GM10266 (cell line): Measurements from ENCODE around the gene GABRR2.
A peak's percentile ranks its signal among the peaks of the same experiment; 100 is the strongest.

Experiments
- DNase-seq: peaks from one replicate; pipeline ENCODE4 v3.0.0; 2012; ENCODE audit errors: extremely low spot score
- TF ChIP-seq, protein P1 (sequence below): IDR thresholded peaks from 2 replicates; pipeline ENCODE4 v1.5.1; 2012; ENCODE audit warnings: mild to moderate bottlenecking, low read depth; ENCODE audit not compliant: control insufficient read depth, insufficient read depth; ENCODE audit errors: missing control alignments

GABRR2 gene

DNA sequence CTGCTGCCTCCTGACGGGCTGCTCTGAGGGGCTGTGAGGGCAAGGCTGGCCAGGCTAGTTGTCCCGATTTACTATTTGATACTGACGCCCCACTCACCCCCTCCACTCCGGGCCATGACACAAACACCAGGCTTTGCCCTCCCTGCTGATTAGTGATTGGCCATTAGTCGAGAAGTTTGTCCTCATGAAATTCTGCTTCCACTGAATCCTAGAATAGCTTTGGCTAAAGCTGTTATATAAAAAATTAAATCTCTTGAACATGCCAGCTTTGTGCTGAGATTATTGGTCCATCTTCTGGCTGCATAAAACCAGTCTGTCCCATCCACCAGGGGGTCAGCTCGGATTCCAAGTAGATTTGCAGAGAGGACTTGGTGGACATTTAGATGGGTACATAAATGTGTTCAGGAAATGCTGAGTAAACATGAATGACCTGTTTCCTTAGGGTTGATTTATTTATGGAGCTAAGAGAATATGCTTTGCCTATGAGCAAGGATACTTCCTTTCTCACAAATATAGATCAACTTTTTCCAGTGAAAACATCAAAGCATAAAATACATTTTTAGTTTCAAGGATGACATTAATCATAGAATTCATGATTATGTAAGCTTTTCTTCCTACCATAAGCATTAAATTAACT, at the start of gene GABRR2:
Gene GABRR2 (minus strand): TSS at position 51 of the 637 bp plus-strand sequence. CDS start 134 bp downstream, outside the sequence.
- DNase-seq: no peak
- TF ChIP-seq, protein P1, sequence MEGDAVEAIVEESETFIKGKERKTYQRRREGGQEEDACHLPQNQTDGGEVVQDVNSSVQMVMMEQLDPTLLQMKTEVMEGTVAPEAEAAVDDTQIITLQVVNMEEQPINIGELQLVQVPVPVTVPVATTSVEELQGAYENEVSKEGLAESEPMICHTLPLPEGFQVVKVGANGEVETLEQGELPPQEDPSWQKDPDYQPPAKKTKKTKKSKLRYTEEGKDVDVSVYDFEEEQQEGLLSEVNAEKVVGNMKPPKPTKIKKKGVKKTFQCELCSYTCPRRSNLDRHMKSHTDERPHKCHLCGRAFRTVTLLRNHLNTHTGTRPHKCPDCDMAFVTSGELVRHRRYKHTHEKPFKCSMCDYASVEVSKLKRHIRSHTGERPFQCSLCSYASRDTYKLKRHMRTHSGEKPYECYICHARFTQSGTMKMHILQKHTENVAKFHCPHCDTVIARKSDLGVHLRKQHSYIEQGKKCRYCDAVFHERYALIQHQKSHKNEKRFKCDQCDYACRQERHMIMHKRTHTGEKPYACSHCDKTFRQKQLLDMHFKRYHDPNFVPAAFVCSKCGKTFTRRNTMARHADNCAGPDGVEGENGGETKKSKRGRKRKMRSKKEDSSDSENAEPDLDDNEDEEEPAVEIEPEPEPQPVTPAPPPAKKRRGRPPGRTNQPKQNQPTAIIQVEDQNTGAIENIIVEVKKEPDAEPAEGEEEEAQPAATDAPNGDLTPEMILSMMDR: no peak

DNA sequence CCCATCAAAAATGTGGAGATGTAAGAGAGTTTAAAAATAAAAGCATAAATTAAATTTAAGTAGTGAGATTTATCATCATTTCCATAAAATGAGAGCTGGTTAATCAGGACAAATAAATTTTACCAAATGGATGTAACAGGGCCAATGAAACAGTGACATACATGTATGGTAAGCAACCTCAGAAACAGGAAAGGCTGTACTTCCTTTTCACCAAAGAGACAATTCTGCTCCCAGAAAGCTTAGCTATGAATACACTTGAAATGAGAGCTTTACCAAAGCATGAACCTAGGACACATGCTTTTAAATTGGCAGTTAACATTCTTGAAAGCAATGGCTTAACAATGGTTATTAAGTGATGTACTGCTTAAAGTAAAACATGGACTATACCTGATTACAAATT, 49.5 kb upstream of the GABRR2 start:
- no peak for DNase-seq
- TF ChIP-seq, protein P1: no peak

DNA sequence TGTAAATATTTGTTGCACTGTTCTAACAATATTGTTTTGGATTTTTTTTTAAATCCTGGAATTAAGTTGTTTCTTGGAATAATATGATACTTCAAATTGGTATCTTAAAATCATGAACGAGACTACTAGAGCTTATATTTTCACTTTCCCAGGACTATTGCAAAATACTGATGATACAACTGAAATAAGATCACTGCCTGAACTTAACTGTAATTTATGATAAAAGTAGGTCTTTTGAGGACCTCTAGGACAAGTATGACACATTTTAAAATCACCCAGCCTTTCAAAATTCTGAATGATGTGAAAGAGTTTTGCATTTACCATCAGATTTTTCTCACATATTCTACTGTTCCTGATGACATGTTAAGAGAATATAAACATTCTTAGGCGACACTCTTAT, 46.1 kb upstream of the GABRR2 start:
- TF ChIP-seq, protein P1: no peak
- no peak for DNase-seq

DNA sequence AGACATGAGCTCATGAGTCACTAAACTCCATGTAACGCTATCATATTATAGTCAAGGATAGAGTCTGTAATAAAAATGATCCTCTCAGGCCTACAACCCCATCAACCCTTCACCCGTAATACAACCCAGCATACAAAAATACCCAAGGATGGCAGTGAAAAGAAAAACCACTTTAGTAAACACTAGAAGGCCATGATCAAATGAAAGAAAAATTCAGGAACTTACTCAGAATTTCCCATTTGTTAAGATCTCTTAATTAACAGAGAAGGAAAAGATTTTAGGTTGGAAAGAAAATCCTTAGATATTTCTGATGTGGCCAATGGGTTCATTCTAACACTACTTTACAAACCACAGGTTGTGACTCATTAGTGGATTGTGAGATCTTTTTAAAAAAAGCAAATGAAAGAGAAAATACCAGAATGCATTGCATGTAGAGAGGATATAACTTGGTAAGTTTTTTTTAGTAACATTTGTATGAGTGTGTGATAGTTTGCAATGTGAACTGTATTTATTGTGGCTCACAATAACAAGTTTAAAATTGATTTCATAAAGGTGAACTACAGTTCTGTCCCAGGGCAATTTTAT, 45.4 kb upstream of the GABRR2 start:
- DNase-seq: peak; percentile 42
- TF ChIP-seq, protein P1: no peak

DNA sequence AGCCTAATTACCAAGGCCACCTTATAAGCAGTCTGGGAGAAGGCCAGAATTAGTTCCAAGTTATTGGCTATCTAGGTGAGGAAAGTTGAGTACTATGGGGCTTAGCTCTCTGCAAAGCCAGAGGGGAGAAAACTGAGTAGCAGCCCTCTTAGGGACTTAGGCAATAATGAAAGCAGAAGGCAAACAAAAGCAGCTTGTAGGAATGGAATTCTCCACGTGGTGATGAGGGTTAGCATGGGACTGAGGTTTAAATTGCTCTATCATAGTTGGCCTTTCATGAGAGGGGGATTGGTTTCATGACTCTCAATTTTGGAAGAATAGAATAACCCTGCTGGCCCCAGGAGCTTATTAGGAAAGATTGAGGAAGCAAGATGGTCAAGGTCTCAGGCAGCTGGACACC, 44.5 kb upstream of the GABRR2 start:
- DNase-seq: no peak
- TF ChIP-seq, protein P1: no peak

DNA sequence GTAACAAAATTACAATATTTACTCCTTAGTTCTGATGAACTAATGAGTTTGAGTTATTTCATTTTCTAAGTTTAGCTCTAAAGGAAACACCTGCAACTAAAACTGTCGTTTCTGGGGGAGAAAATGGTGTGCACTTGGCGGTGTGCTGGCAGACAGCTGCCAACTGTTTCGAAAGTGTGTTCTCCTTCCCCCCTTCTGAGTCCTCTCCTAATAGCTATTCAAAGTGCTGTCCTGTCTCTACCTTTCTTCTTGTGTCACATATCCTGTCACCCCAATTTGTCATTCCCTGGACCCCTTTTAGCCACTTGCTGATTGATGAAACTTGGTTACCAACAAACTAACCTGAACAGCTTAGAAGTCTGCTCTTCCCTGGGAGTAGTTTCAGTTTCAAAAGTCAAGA, 42.3 kb upstream of the GABRR2 start:
- TF ChIP-seq, protein P1: no peak
- peak; percentile 41 for DNase-seq

DNA sequence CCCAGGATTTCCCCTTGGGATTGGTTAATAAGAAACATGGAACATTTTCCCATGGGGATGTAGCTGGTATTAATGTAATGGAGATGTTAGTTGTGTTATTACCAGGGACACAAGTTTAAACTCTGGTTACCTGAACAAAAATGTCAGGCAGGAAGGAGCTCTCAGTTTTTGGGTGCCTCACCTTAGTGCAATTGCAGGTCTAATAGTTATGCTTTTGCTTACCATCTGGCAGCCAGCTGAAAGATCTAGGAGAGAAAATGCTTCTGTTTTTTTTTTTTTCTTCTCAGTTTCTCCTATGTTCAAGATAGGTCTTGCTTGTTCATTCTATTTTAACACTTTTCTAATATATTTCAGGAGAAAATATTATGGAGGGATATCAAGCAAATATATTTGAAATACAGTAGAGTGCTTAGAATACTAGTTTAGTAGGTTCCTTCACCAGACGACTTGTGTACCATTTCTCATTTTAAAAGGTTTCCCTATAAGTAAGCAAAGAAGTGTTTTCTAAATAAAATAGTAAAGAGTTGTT, 41.6 kb upstream of the GABRR2 start:
- TF ChIP-seq, protein P1: no peak
- DNase-seq: no peak
